SK-N-SH (cell line): ENCODE measurements around the gene KCNAB1. TPM values are rescaled to one million over a fixed set of nuclear protein-coding genes. Genes with fewer than 3 reads are reported as not detected.
A peak's percentile ranks its signal among the peaks of the same experiment; 100 is the strongest.

ENCODE experiments used
- CTCF ChIA-PET: fragments of 300-600, 350-600 bp; formaldehyde crosslinking; extraction: SDS; loops from one replicate; lab custom pipeline; 2021; lab: Yijun Ruan, JAX
- POLR2A ChIA-PET: fragments of 350-600 bp; sonication (Branson Sonifier 250); formaldehyde crosslinking; extraction: SDS; loops from one replicate; lab custom pipeline; 2020; ENCODE audit warnings: antibody characterized with exemption, inconsistent platforms; lab: Yijun Ruan, JAX
- DNase-seq: peaks from one replicate; pipeline ENCODE4 v3.0.0; 2012
- H2AFZ ChIP-seq: fragments of 200-600 bp; sonication (generic); 2 replicates; pipeline ENCODE4 v1.8.1; 2016; ENCODE audit warnings: antibody characterized with exemption, mild to moderate bottlenecking, low read depth
- H3F3A ChIP-seq: fragments of 200-600 bp; sonication (generic); replicated peaks from 2 replicates; pipeline ENCODE3; 2016; ENCODE audit warnings: antibody characterized with exemption, mild to moderate bottlenecking; ENCODE audit not compliant: insufficient read depth
- H3K27ac ChIP-seq, 2 experiments: fragments of 200-500 bp in 1 of 2; fragments of 200-600 bp in 1 of 2; sonication (Bioruptor generic) in 1 of 2; sonication (generic), shearing (Covaris generic) in 1 of 2; 2 replicates each; pipeline versions ENCODE4 v1.5.1 to v1.6.1; 2014 to 2016; ENCODE audit warnings: low read depth in 2 of 2, inconsistent platforms in 1 of 2, low read length in 1 of 2, mild to moderate bottlenecking in 1 of 2, mixed read lengths in 1 of 2
- H3K27me3 ChIP-seq: fragments of 200-600 bp; sonication (generic), shearing (Covaris generic); 2 replicates; pipeline ENCODE4 v1.6.1; 2016; ENCODE audit warnings: mixed run types; ENCODE audit not compliant: insufficient read depth
- H3K36me3 ChIP-seq, 2 experiments: fragments of 200-500 bp in 1 of 2; fragments of 200-600 bp in 1 of 2; sonication (Bioruptor generic) in 1 of 2; sonication (generic) in 1 of 2; replicated peaks in 1 of 2; 2 replicates each; pipeline versions ENCODE3 to v1.5.1; 2014 to 2016; ENCODE audit warnings: low read length in 1 of 2, mild to moderate bottlenecking in 1 of 2; ENCODE audit not compliant: insufficient read depth in 2 of 2, control insufficient read depth in 1 of 2
- H3K4me1 ChIP-seq, 2 experiments: fragments of 200-500 bp in 1 of 2; fragments of 200-600 bp in 1 of 2; sonication (Bioruptor generic) in 1 of 2; sonication (generic), shearing (Covaris generic) in 1 of 2; 2 replicates each; pipeline versions ENCODE4 v1.5.1 to v1.6.1; 2014 to 2016; ENCODE audit warnings: low read depth in 1 of 2, low read length in 1 of 2, mixed run types in 1 of 2; ENCODE audit not compliant: insufficient read depth in 2 of 2, control insufficient read depth in 1 of 2
- H3K4me2 ChIP-seq: fragments of 200-600 bp; sonication (generic), shearing (Covaris generic); 2 replicates; pipeline ENCODE4 v1.6.1; 2017; ENCODE audit warnings: mixed run types
- H3K4me3 ChIP-seq, 2 experiments: fragments of 200-500 bp in 1 of 2; fragments of 200-600 bp in 1 of 2; sonication (Bioruptor generic) in 1 of 2; sonication (generic), shearing (Covaris generic) in 1 of 2; 2 replicates each; pipeline versions ENCODE4 v1.5.1 to v1.8.1; 2014 to 2016; ENCODE audit warnings: low read depth in 2 of 2, inconsistent platforms in 1 of 2, low read length in 1 of 2, mild to moderate bottlenecking in 1 of 2, mixed read lengths in 1 of 2, moderate library complexity in 1 of 2
- H3K79me2 ChIP-seq: fragments of 200-600 bp; sonication (generic); 2 replicates; pipeline ENCODE4 v1.8.1; 2017; ENCODE audit warnings: mild to moderate bottlenecking; ENCODE audit not compliant: insufficient read depth
- H3K9ac ChIP-seq: fragments of 200-600 bp; sonication (generic); 2 replicates; pipeline ENCODE4 v1.6.1; 2017; ENCODE audit warnings: mixed run types
- H3K9me2 ChIP-seq: fragments of 200-600 bp; sonication (generic); 2 replicates; pipeline ENCODE4 v1.6.1; 2017; ENCODE audit warnings: mixed run types
- H3K9me3 ChIP-seq: fragments of 200-600 bp; sonication (generic); 2 replicates; pipeline ENCODE4 v1.6.1; 2017; ENCODE audit warnings: mixed run types, mild to moderate bottlenecking, moderate library complexity
- H4K20me1 ChIP-seq: fragments of 200-600 bp; sonication (generic); 2 replicates; pipeline ENCODE4 v1.6.1; 2017; ENCODE audit warnings: mild to moderate bottlenecking, mixed run types; ENCODE audit not compliant: insufficient read depth
- CTCF ChIP-seq: fragments of 200-600 bp; sonication (generic); IDR thresholded peaks from 2 replicates; pipeline ENCODE4 v1.6.1; 2017; ENCODE audit warnings: antibody characterized with exemption, mild to moderate bottlenecking, moderate library complexity
- ELF1 ChIP-seq: IDR thresholded peaks from 2 replicates; pipeline ENCODE4 v1.4.0; 2012
- EP300 ChIP-seq, 2 experiments: IDR thresholded peaks; 2 replicates each; pipeline versions ENCODE4 v1.4.0 to v1.6.1; 2012; ENCODE audit warnings: borderline replicate concordance in 1 of 2, low read depth in 1 of 2, low read length in 1 of 2
- EZH2phosphoT487 ChIP-seq: fragments of 200-600 bp; sonication (generic); IDR thresholded peaks from 2 replicates; pipeline ENCODE4 v1.6.1; 2017; ENCODE audit warnings: low read depth, mixed run types, mild to moderate bottlenecking, antibody characterized with exemption, moderate library complexity, borderline replicate concordance
- FOXJ3 ChIP-seq: sonication (generic); formaldehyde crosslinking; IDR thresholded peaks from 2 replicates; pipeline ENCODE4 v1.5.1; 2020; ENCODE audit warnings: mild to moderate bottlenecking, missing genetic modification reagents
- FOXM1 ChIP-seq: IDR thresholded peaks from 2 replicates; pipeline ENCODE4 v1.4.0; 2012; ENCODE audit warnings: low read depth, mild to moderate bottlenecking
- GABPA ChIP-seq: IDR thresholded peaks from 2 replicates; pipeline ENCODE4 v1.4.0; 2012; ENCODE audit warnings: low read depth, mild to moderate bottlenecking
- GATA2 ChIP-seq: sonication (generic); formaldehyde crosslinking; IDR thresholded peaks from 2 replicates; pipeline ENCODE4 v1.5.0; 2020; ENCODE audit warnings: mild to moderate bottlenecking, missing genetic modification reagents
- IRF3 ChIP-seq: fragments of 150-350 bp; IDR thresholded peaks from 2 replicates; pipeline ENCODE4 v1.6.1; 2016; ENCODE audit warnings: mild to moderate bottlenecking, low read depth, low read length
- MXI1 ChIP-seq: IDR thresholded peaks from 2 replicates; pipeline ENCODE4 v1.6.1; 2012; ENCODE audit warnings: mild to moderate bottlenecking, low read depth, low read length, improper control_type of control experiment
- NFIC ChIP-seq: IDR thresholded peaks from 2 replicates; pipeline ENCODE4 v1.4.0; 2012; ENCODE audit warnings: borderline replicate concordance
- NRF1 ChIP-seq: IDR thresholded peaks from 2 replicates; pipeline ENCODE4 v1.6.1; 2012; ENCODE audit warnings: low read depth, mild to moderate bottlenecking, low read length
- POLR2AphosphoS5 ChIP-seq: IDR thresholded peaks from 2 replicates; pipeline ENCODE4 v1.6.1; 2012; ENCODE audit warnings: low read depth, low read length
- RCOR1 ChIP-seq: fragments of 150-350 bp; IDR thresholded peaks from 2 replicates; pipeline ENCODE4 v1.6.1; 2017; ENCODE audit warnings: antibody characterized with exemption, low read length
- RFX5 ChIP-seq: IDR thresholded peaks from 2 replicates; pipeline ENCODE4 v1.6.1; 2012; ENCODE audit warnings: mild to moderate bottlenecking, improper control_type of control experiment, low read length
- RXRA ChIP-seq: IDR thresholded peaks from 2 replicates; pipeline ENCODE4 v1.4.0; 2012; ENCODE audit warnings: low read depth, mild to moderate bottlenecking, borderline replicate concordance
- SIN3A ChIP-seq: IDR thresholded peaks from 2 replicates; pipeline ENCODE4 v1.6.1; 2012; ENCODE audit warnings: low read depth, mild to moderate bottlenecking, low read length, moderate library complexity, borderline replicate concordance
- SMC3 ChIP-seq: IDR thresholded peaks from 2 replicates; pipeline ENCODE4 v1.6.1; 2012; ENCODE audit warnings: low read depth, low read length, improper control_type of control experiment
- TAF1 ChIP-seq: IDR thresholded peaks from 2 replicates; pipeline ENCODE4 v1.6.1; 2012; ENCODE audit warnings: low read depth, mild to moderate bottlenecking, low read length, moderate library complexity, borderline replicate concordance
- TCF12 ChIP-seq: IDR thresholded peaks from 2 replicates; pipeline ENCODE4 v1.4.0; 2012
- TEAD4 ChIP-seq: IDR thresholded peaks from 2 replicates; pipeline ENCODE4 v1.4.0; 2012; ENCODE audit warnings: mild to moderate bottlenecking, borderline replicate concordance; ENCODE audit not compliant: insufficient read depth
- USF2 ChIP-seq: fragments of 150-350 bp; IDR thresholded peaks from 2 replicates; pipeline ENCODE4 v1.6.1; 2017; ENCODE audit warnings: antibody characterized with exemption, low read length, low read depth, borderline replicate concordance
- YY1 ChIP-seq: IDR thresholded peaks from 2 replicates; pipeline ENCODE4 v1.4.0; 2012; ENCODE audit warnings: low read depth, mild to moderate bottlenecking
- WGBS: methylation state at CpG from one replicate; pipeline ENCODE4 v1.1.6; 2017; ENCODE audit warnings: low lambda C conversion rate; 5-methylcytosine and 5-hydroxymethylcytosine counted together
- polyA plus RNA-seq, 3 experiments: library from polyadenylated mRNA; depleted of rRNA; stranded (reverse); fragments of >200 nt; gene quantifications; 2 replicates each; pipeline ENCODE4 v1.2.3, GENCODE V29; 2012
- TF ChIP-seq, protein P1 (sequence below): IDR thresholded peaks from 2 replicates; pipeline ENCODE4 v1.4.0; 2012; ENCODE audit warnings: low read depth, borderline replicate concordance
- TF ChIP-seq, protein P2 (sequence below): IDR thresholded peaks from 2 replicates; pipeline ENCODE4 v1.6.1; 2012; ENCODE audit warnings: mild to moderate bottlenecking, low read depth, low read length, moderate library complexity

The KCNAB1 gene
- polyA plus RNA-seq, 1 of the 3 experiments (the other 2 are of a cell fraction) = 82.1 TPM

DNA sequence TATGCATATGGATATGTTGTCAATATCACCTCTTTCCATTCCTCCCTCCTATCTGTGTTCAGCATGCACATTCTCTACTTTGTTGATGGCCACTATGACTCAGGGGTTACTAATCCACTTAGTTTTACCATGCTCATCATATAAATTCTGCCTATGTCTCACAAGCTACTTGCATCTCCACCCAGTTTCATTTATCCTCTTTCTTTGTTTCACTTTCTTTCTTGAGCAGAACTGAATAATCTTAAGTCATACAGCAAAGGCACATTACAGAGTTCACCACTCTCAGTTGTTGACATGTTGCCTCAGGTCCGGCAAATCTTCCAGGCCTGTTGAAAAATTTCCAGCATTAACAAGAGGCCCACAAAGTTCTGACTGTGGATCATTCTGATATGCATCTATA is 363.0 kb downstream of the KCNAB1 start:
- DNase-seq = no peak
- Histone ChIP-seq H2AFZ (no peak overlapping the region), H3K9me3 (no peaks in the 10 kb centered on the region), H3K36me3 (peaks cover 7 to 31% of the 10 kb centered on the region in 2 experiments), H3K79me2 (0 out of 2 replicates have a peak, but pooled peaks cover 3% of the 10 kb centered on the region), H4K20me1 (no peaks in the 10 kb centered on the region), H3K27me3 (no peaks in the 10 kb centered on the region), H3K4me1 (peaks cover 6 to 15% of the 10 kb centered on the region in 2 experiments), H3F3A (peaks cover 46% of the 10 kb centered on the region), H3K4me3 (peak overlapping the region in 1 of 2 experiments; percentile 48; a peak in 3 of 4 replicates), H3K9ac (peak overlapping the region; percentile 31; the same call in 1 of the 2 replicates), H3K9me2 (no peaks in the 10 kb centered on the region), H3K4me2 (peak overlapping the region; percentile 72), H3K27ac (peak overlapping the region; percentile 91 to 96)
- ChIA-PET POLR2A (no interaction called here), CTCF (interaction anchor here (2.0 to 4.6 kb wide), 4 partner anchors 10 to 332 kb away, joined by 9 to 20 read pairs (median 12); no protein-coding TSS in a partner anchor)
- WGBS = 13% methylated on average over 1 of the region's 1 CpG
- no peak for TF ChIP-seq USF2
- TF ChIP-seq ELF1 = no peak
- no peak for TF ChIP-seq CTCF
- TF ChIP-seq MXI1 = no peak
- TF ChIP-seq, protein P1, sequence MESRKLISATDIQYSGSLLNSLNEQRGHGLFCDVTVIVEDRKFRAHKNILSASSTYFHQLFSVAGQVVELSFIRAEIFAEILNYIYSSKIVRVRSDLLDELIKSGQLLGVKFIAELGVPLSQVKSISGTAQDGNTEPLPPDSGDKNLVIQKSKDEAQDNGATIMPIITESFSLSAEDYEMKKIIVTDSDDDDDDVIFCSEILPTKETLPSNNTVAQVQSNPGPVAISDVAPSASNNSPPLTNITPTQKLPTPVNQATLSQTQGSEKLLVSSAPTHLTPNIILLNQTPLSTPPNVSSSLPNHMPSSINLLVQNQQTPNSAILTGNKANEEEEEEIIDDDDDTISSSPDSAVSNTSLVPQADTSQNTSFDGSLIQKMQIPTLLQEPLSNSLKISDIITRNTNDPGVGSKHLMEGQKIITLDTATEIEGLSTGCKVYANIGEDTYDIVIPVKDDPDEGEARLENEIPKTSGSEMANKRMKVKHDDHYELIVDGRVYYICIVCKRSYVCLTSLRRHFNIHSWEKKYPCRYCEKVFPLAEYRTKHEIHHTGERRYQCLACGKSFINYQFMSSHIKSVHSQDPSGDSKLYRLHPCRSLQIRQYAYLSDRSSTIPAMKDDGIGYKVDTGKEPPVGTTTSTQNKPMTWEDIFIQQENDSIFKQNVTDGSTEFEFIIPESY = no peak
- peak; percentile 50; the same call in 1 of the 2 replicates for TF ChIP-seq RXRA
- TF ChIP-seq IRF3 = no peak
- TF ChIP-seq RFX5 = no peak
- TF ChIP-seq POLR2AphosphoS5 = peak; percentile 47; the same call in 1 of the 2 replicates
- no peak for TF ChIP-seq GATA2 (CRISPR knock-in tag)
- peak in 1 of 2 experiments; percentile 58; a peak in 2 of 4 replicates for TF ChIP-seq EP300 (IDR thresholded peaks at IDR 0.05; ENCODE audit: borderline replicate concordance in 1 of 2, low read depth in 1 of 2, low read length in 1 of 2)
- TF ChIP-seq FOXJ3 (CRISPR knock-in tag) = no peak
- TF ChIP-seq NFIC = peak; percentile 47; the same call in 1 of the 2 replicates
- TF ChIP-seq SIN3A = no peak
- TF ChIP-seq FOXM1 = 0 out of 2 replicates have a peak, but pooled peaks have one; percentile 18
- no peak for TF ChIP-seq SMC3
- TF ChIP-seq TEAD4 = no peak
- TF ChIP-seq YY1 = no peak
- no peak for TF ChIP-seq TAF1
- no peak for TF ChIP-seq GABPA
- TF ChIP-seq, protein P2, sequence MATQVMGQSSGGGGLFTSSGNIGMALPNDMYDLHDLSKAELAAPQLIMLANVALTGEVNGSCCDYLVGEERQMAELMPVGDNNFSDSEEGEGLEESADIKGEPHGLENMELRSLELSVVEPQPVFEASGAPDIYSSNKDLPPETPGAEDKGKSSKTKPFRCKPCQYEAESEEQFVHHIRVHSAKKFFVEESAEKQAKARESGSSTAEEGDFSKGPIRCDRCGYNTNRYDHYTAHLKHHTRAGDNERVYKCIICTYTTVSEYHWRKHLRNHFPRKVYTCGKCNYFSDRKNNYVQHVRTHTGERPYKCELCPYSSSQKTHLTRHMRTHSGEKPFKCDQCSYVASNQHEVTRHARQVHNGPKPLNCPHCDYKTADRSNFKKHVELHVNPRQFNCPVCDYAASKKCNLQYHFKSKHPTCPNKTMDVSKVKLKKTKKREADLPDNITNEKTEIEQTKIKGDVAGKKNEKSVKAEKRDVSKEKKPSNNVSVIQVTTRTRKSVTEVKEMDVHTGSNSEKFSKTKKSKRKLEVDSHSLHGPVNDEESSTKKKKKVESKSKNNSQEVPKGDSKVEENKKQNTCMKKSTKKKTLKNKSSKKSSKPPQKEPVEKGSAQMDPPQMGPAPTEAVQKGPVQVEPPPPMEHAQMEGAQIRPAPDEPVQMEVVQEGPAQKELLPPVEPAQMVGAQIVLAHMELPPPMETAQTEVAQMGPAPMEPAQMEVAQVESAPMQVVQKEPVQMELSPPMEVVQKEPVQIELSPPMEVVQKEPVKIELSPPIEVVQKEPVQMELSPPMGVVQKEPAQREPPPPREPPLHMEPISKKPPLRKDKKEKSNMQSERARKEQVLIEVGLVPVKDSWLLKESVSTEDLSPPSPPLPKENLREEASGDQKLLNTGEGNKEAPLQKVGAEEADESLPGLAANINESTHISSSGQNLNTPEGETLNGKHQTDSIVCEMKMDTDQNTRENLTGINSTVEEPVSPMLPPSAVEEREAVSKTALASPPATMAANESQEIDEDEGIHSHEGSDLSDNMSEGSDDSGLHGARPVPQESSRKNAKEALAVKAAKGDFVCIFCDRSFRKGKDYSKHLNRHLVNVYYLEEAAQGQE = no peak
- TF ChIP-seq EZH2phosphoT487 = no peak
- no peak for TF ChIP-seq NRF1
- peak; percentile 83 for TF ChIP-seq TCF12
- no peak for TF ChIP-seq RCOR1
